K562 (cell line): ENCODE results near the gene SLC22A23. TPM values are rescaled to one million over a fixed set of nuclear protein-coding genes. Genes with fewer than 3 reads are reported as not detected.

Source experiments
- BMI1 ChIP-seq: fragments of 150-350 bp; IDR thresholded peaks from 2 replicates; pipeline ENCODE4 v1.6.1; 2014; ENCODE audit warnings: low read length
- CEBPB ChIP-seq: fragments of 450-650 bp; IDR thresholded peaks from 2 replicates; pipeline ENCODE4 v1.6.1; 2016; ENCODE audit warnings: missing genetic modification characterization, missing compliant biosample characterization
- DNMT1 ChIP-seq: fragments of 450-650 bp; IDR thresholded peaks from 2 replicates; pipeline ENCODE4 v1.6.1; 2016; ENCODE audit warnings: antibody characterized with exemption, mild to moderate bottlenecking
- ESRRB ChIP-seq: fragments of 250-450 bp; sonication (Bioruptor Pico); IDR thresholded peaks from 2 replicates; pipeline ENCODE4 v1.5.0; 2020; ENCODE audit warnings: mild to moderate bottlenecking, moderate library complexity, borderline replicate concordance
- FOXM1 ChIP-seq, 2 experiments: fragments of 450-650 bp in 1 of 2; sonication (generic) in 1 of 2; formaldehyde crosslinking in 1 of 2; IDR thresholded peaks; 2 replicates each; pipeline versions ENCODE4 v1.6.1 to v1.9.0; 2017 to 2022; ENCODE audit warnings: low read depth in 2 of 2, mild to moderate bottlenecking in 2 of 2, missing genetic modification reagents in 1 of 2, moderate library complexity in 1 of 2
- GTF2B ChIP-seq: IDR thresholded peaks from 2 replicates; pipeline ENCODE4 v1.6.1; 2011; ENCODE audit not compliant: insufficient read length; ENCODE audit errors: extremely low read depth
- HDAC1 ChIP-seq, 2 experiments: fragments of 450-650 bp; IDR thresholded peaks; 2 replicates each; pipeline ENCODE4 v1.6.1; 2016 to 2017; ENCODE audit warnings: inconsistent platforms in 1 of 2, mild to moderate bottlenecking in 1 of 2, moderate library complexity in 1 of 2
- HDAC6 ChIP-seq: IDR thresholded peaks from 2 replicates; pipeline ENCODE4 v1.6.1; 2012; ENCODE audit warnings: low read depth, mild to moderate bottlenecking, control low read depth, inconsistent platforms, low read length, moderate library complexity
- HIVEP1 ChIP-seq: fragments of 250-450 bp; sonication (Bioruptor Pico); IDR thresholded peaks from 2 replicates; pipeline ENCODE4 v1.4.0; 2020; ENCODE audit warnings: mild to moderate bottlenecking
- HMG20A ChIP-seq: fragments of 450-650 bp; formaldehyde crosslinking; conservative IDR thresholded peaks from 2 replicates; pipeline ENCODE4 v1.4.0; 2020; ENCODE audit warnings: mild to moderate bottlenecking, mixed read lengths
- KLF6 ChIP-seq: fragments of 250-450 bp; sonication (Bioruptor Pico); IDR thresholded peaks from 2 replicates; pipeline ENCODE4 v1.4.0; 2020; ENCODE audit warnings: mild to moderate bottlenecking, moderate library complexity, borderline replicate concordance
- NFYB ChIP-seq: IDR thresholded peaks from 2 replicates; pipeline ENCODE4 v1.6.1; 2011; ENCODE audit warnings: mild to moderate bottlenecking, moderate library complexity; ENCODE audit not compliant: insufficient read length; ENCODE audit errors: extremely low read depth
- PBX2 ChIP-seq, 2 experiments: IDR thresholded peaks in 1 of 2; conservative IDR thresholded peaks in 1 of 2; 2 replicates each; pipeline ENCODE4 v1.6.1; 2016; ENCODE audit warnings: low read depth in 2 of 2, mild to moderate bottlenecking in 1 of 2, missing compliant biosample characterization in 1 of 2, missing genetic modification characterization in 1 of 2, moderate library complexity in 1 of 2
- PHB ChIP-seq: fragments of 250-450 bp; sonication (Bioruptor Pico); IDR thresholded peaks from 2 replicates; pipeline ENCODE4 v1.5.0; 2021
- RAD21 ChIP-seq, 2 experiments: fragments of 250-450 bp in 1 of 2; fragments of 450-650 bp in 1 of 2; sonication (Bioruptor Pico) in 1 of 2; formaldehyde crosslinking in 1 of 2; IDR thresholded peaks in 1 of 2; conservative IDR thresholded peaks in 1 of 2; 2 replicates each; pipeline versions ENCODE4 v1.4.0 to v1.8.0; 2020 to 2022; ENCODE audit warnings: mild to moderate bottlenecking in 2 of 2, moderate library complexity in 1 of 2
- RBM14 ChIP-seq: fragments of 200-400 bp; formaldehyde crosslinking; IDR thresholded peaks from 2 replicates; pipeline ENCODE4 v1.6.1; 2018; ENCODE audit warnings: low read depth, mild to moderate bottlenecking, low read length, moderate library complexity, borderline replicate concordance; ENCODE audit not compliant: insufficient read depth
- SMC3 ChIP-seq: conservative IDR thresholded peaks from 2 replicates; pipeline ENCODE4 v1.6.1; 2011; ENCODE audit warnings: low read depth, low read length, improper control_type of control experiment; ENCODE audit not compliant: insufficient read depth
- SP2 ChIP-seq: IDR thresholded peaks from 2 replicates; pipeline ENCODE4 v1.6.1; 2011; ENCODE audit warnings: mild to moderate bottlenecking, low read depth, low read length, moderate library complexity; ENCODE audit not compliant: poor library complexity, severe bottlenecking; ENCODE audit errors: extremely low read depth
- TBP ChIP-seq: optimal IDR thresholded peaks from 2 replicates; pipeline ENCODE3; 2011; ENCODE audit warnings: low read depth, low read length, improper control_type of control experiment
- USF2 ChIP-seq: sonication (generic); formaldehyde crosslinking; IDR thresholded peaks from 2 replicates; pipeline ENCODE4 v1.5.0; 2020; ENCODE audit warnings: missing genetic modification reagents
- ZC3H8 ChIP-seq: fragments of 450-650 bp; IDR thresholded peaks from 2 replicates; pipeline ENCODE4 v1.6.1; 2017
- ZNF431 ChIP-seq: sonication (generic); formaldehyde crosslinking; IDR thresholded peaks from 2 replicates; pipeline ENCODE4 v1.8.0; 2022; ENCODE audit warnings: mild to moderate bottlenecking, missing genetic modification reagents
- polyA plus RNA-seq, 8 experiments: library from polyadenylated mRNA; depleted of rRNA in 4 of 8; stranded (reverse) in 5 of 8; unstranded in 3 of 8; fragments of >200 nt; fragmentation: Nextera tagmentation in 2 of 8; fragmentation: Illumina TruSeq in 1 of 8; extraction: Ambion mirVana in 2 of 8; extraction: Trizol in 1 of 8; gene quantifications; 2 replicates each; pipeline versions ENCODE4 v1.2.1 to v1.2.3, GENCODE V29; 2011 to 2014; ENCODE audit warnings: inconsistent platforms in 1 of 8, missing spikeins in 1 of 8
- total RNA-seq, 7 experiments: library from RNA; depleted of rRNA in 6 of 7; stranded (reverse); fragments of >200 nt in 6 of 7; fragmentation: Illumina TruSeq in 2 of 7; extraction: Trizol in 2 of 7; gene quantifications; 2 replicates each; pipeline versions ENCODE4 v1.2.1 to v1.2.3, GENCODE V29; 2011 to 2021; ENCODE audit warnings: low replicate concordance in 1 of 7

Gene SLC22A23
- total and polyA plus RNA-seq, 9 of the 15 experiments (the other 6 are each of a cell fraction or from before 2014, with no cell fraction given), result 0.30 to 8.7 (median 2.5) TPM

DNA sequence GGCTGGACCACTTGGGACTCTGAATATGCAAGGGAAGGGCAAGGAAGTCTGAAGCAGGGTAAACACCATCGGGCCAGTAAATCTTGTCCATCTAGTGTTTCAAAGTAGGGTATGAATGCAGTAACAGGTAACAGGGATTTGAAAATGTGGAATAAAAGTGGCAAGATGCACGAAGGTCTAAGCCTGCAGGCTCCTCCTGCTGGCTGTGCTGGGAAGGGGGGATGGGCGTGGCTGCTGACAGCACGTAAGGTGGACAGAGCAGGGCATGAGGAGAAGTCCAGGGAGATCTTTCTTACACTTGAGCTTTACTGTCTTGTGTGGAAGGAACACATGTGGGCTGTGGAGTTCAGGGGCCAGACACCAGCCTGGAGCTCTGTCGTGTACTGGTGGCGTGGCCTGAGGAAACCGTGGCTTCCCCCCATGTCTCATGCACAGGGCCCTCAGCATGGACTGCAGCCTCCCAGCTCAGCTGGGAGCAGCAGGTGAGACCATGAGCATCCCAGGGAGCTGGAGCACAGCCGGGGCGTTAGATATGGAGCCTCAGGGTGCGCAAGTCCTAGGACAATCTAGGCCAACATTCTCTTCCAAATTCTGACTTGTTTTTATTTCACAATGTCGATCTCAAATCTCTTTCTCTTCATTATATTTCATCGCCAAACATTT, 84.5 kb downstream of the SLC22A23 start (continued):
- TF ChIP-seq PBX2 (CRISPR knock-in tag; IDR thresholded peaks at IDR 0.05; ENCODE audit: low read depth) (no peak), PBX2 (tag; conservative IDR thresholded peaks at IDR 0.05; ENCODE audit: low read depth) (no peak), ZNF431 (CRISPR knock-in tag) (no peak), FOXM1 (IDR thresholded peaks at IDR 0.05; ENCODE audit: low read depth) (no peak), FOXM1 (CRISPR knock-in tag; IDR thresholded peaks at IDR 0.05; ENCODE audit: low read depth) (no peak), SMC3 (peak; percentile 34; the same call in 1 of the 2 replicates), NFYB (no peak), SP2 (no peak), GTF2B (no peak), USF2 (CRISPR knock-in tag) (no peak), ESRRB (CRISPR knock-in tag) (no peak), KLF6 (no peak), HIVEP1 (no peak), HMG20A (no peak), DNMT1 (no peak), HDAC6 (no peak), HDAC1 (IDR thresholded peaks at IDR 0.05) (peak in 1 of 2 experiments; percentile 57; a peak in 2 of 4 replicates), TBP (no peak), RBM14 (no peak), CEBPB (0 out of 2 replicates have a peak, but pooled peaks have one; percentile 30), ZC3H8 (no peak), RAD21 (CRISPR knock-in tag; conservative IDR thresholded peaks at IDR 0.05 in 1 of 2, IDR thresholded peaks at IDR 0.05 in 1 of 2) (peak; percentile 42 to 77; a peak in 3 of 4 replicates), BMI1 (no peak), PHB (CRISPR knock-in tag) (no peak)
